ENCODE data around the gene LZTR1. TPM values are rescaled to one million over a fixed set of nuclear protein-coding genes. Genes with fewer than 3 reads are reported as not detected.
A peak's percentile ranks its signal among the peaks of the same experiment; 100 is the strongest.

Gene LZTR1
- total RNA-seq, 1 donor from 2014 or later = 38.4 TPM

DNA sequence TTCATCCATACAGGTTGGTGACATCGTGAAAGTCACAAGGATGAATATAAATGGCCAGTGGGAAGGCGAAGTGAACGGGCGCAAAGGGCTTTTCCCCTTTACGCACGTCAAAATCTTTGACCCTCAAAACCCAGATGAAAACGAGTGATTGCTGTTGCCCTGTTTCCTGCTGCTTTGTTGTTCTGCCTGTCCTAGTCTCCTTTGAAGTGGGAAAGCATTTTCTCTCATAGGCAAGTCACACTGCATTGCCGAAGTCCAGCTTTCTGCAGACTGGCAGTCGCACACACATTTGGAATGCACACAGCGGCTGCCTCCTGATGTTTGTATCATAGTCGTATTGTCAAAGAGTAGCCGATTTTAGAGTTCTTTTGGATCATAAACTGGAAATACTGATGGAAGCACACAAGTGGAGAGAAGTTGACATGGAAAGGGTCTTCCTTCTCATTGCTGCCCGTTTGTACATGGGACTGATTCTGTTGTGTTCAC is 32.4 kb upstream of the LZTR1 start:
- DNase-seq (ENCODE audit: low read depth in 2 of 2) = no peak

DNA sequence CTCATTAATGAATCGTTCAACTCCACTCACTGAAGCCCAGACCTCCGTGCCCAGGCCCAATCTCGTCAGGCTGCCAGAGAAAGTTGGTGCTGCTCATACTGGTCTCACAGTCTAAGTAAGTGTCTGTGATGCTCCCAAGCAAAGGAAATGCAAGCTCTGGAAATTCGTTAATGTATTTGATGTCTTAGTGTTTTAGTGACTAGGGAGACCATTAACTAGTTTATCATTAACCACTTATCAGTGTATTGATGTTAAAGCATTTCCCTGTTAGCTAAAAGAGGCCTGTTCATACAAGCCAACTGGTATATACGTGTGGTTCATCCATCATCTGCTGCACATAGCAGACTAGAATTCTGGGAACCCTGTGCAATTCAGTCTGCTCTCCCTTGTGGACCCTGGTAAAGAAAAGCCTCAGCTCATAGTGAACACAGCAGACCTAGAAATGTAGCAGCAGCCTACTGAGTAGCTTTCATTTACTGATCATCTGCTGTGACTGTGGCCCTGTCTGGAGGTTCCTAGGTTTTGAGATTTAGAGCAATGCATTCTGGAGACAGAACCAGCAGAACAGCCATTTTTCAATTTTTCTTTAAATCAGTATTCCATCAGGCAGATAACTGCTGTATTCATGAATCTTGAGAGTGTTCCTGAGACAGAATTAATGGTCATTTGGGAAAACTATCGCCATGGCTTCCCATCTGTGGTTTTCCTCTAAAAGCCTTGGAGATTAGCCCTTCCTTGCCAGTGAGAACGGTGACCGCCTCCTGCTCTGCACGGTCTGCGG is 30.8 kb upstream of the LZTR1 start:
- DNase-seq (ENCODE audit: low read depth in 2 of 2) = no peak

DNA sequence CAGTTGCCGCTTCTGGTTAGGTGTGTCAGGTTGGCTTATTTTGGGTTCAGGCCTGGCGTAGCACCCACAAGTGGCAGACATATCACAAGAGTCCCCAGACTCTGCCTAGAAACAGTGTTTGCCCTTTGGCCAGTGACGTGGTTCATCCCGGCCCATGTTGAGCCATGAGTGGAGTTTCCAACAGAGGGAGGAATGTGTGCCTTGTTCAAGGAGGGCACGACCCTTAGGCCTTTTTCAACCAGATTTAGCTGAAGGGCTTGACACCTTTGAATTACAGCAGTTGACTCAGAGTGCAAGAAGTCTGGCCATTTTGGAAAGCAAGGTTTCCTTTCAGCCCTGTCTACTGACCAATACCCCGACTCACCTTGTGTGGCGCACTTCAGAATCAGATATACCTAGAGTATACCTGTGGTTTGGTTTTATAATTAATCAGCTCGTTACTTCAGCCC is 30.1 kb upstream of the LZTR1 start:
- no peak for DNase-seq (ENCODE audit: low read depth in 2 of 2)

DNA sequence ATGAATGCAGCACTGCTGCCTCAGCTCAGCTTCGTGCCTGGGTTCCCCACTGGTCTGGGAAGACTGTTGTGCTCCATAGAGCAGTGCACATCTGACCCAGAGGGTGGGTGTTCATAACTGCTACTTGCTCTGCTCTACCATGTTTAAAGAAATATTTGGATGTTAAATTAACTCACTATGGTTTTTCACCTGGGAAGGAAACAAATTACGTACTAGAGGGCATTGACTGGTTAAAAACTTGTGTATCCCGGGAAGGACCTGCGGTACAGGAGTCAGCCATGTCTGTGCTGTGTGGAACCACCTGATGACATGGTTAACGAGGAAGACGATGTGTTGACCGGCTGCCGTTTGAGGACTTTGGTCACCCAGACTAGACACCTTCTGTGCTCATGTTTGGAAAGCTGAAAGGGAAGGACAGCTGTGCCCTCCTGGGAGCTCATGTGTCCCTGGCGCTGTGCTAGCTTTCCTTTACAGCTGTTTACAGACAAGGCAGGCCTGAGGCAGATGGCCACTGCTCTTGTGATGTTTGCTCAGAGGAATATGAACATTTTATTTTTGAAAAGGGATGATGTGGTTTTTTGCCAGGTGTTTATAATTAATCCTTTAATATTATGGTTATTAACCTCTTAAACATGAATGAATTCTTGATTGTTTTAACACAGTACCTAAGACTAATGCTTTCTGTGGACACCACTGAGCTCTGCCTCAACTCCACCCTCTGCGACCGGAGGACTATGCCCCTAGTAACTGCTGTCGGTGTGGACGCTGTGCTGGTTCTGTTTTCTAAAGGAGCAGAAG is 29.4 kb upstream of the LZTR1 start:
- no peak for DNase-seq (ENCODE audit: low read depth in 2 of 2)

DNA sequence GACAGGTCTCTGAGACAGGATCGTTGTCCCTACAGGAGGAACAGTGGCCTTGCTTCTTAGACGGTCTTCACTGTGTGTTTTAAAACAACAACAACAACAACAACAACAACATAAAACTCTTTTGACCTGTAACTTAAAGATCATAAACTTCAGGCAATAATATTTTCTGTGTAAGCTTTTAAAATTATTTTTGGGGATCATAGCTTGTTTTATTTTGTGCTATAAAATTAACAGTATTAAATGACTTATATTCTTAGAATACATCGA is 28.8 kb upstream of the LZTR1 start:
- DNase-seq (ENCODE audit: low read depth in 2 of 2) = no peak

DNA sequence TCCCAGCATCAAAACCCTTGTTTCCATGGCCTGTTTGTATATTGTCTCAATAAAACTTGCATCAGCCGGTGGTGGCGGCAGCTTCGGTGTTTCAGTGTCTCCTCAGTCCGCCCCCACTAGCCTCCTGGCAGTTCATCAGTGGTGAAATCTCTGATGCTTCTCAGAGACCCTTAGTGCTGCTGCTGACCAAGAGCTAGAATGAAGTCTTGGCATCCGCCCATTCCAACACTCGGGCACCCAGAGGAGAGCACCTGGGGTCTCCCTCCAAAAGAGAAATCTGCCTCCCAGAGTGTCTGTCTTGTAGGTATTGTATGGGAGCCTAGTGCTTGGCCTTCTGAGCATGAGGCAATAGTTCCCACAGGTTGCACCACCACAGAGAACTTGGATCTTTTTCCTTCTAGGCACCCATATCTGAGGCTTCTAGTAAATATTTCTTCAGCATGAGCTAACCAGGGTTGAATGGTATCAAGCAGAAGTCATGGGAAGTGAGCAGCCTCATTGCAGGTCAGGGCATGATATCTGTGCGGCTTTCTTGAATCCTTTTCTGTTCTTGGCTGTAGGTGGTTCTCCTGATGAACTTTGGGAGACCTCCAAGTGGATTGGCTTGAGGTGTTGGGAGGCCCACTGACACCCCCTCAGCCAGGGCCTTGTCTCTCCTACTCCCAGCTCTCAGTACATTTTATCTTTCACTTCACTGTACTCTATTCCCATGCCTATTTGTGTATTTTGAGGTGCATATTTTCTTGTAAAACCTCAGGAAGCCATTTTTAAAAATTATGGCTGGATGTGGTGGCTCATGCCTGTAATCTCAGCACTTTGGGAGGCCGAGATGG is 28.2 kb upstream of the LZTR1 start:
- DNase-seq (ENCODE audit: low read depth in 2 of 2) = no peak

DNA sequence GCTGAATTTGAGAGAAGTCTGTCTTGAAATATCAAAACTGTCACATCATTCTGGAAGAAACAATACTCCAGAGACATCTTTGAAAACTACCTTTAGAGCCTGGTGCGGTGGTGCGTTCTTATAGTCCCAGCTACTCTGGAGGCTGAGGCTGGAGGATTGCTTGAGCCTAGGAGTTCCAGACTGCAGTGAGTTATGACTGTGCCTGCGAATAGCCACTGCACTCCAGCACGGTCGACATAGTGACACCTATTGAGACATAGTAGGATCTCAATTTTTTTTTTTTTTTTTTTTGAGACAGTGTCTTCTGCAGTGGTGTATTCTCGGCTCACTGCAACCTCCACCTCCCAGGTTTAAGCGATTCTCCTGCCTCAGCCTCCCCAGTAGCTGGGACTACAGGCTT is 26.5 kb upstream of the LZTR1 start:
- DNase-seq (ENCODE audit: low read depth in 2 of 2) = no peak

DNA sequence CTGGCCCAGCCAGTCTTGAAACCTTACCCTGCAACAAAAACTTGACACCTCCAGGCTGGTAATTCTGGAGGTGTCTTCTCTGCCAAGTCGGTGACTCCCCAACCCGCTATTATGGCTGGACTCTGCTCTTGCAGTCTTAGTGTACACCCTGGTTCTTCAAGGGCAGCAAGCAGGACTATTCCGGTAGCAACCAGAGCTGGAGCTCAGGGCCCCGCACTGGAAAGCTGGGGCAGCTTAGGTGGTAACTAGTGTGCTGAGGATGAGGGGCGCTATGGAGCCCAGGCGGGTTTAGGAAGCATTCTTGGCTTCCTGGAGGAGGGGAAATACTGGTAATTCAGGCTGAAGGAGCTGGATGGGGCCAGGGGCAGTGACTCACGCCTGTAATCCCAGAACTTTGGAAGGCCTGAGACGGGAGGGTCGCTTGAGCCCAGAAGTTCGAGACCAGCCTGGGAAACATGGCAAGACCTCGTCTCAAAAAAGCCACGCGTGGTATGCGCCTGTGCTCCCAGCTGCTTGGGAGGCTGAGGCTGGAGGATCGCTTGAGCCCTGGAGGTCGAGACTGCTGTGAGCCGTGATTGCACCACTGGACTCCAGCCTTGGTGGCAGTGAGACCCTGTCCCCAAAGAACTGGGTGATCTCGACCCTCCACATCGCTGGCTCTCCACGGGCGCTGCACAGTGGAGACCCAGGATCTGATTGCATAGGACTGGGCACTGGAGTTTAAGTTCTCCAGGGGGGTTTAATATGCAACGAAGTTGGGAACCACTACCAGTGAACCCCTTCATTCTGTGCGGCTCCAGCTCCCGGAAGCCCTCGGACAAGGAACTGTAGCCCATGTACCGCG is 25.6 kb upstream of the LZTR1 start:
- DNase-seq (ENCODE audit: low read depth in 2 of 2) = peak in 1 of 2 donors; percentile 16

DNA sequence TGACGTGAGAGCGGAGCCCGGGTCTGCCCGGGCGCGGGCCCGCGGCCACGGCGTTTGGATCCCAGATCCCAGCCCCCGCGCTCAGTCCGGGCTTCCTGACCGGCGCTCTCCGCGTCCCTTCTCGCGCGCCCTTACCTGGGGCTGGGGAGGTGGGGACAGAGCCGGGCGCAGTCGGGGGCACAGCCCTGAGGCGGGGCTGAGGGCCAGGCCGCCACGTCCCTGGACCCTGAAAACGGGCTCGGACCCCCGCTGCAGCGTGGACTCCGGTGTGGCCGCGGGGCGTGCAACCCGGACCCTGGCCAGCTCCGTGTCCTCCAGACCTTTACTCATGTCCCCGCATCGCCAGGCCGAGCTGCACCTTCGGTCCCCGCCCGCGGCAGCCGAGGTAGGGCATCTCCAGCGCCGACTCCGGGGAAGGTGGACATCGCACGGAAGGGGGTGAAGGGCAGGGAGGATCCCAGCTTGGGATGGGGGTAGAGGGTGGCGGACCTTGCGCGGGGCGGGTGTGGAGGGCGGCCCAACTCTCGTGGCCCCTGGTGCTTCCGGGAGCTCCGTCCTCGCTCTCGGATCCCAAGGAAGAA is 24.9 kb upstream of the LZTR1 start:
- no peak for DNase-seq (ENCODE audit: low read depth in 2 of 2)

DNA sequence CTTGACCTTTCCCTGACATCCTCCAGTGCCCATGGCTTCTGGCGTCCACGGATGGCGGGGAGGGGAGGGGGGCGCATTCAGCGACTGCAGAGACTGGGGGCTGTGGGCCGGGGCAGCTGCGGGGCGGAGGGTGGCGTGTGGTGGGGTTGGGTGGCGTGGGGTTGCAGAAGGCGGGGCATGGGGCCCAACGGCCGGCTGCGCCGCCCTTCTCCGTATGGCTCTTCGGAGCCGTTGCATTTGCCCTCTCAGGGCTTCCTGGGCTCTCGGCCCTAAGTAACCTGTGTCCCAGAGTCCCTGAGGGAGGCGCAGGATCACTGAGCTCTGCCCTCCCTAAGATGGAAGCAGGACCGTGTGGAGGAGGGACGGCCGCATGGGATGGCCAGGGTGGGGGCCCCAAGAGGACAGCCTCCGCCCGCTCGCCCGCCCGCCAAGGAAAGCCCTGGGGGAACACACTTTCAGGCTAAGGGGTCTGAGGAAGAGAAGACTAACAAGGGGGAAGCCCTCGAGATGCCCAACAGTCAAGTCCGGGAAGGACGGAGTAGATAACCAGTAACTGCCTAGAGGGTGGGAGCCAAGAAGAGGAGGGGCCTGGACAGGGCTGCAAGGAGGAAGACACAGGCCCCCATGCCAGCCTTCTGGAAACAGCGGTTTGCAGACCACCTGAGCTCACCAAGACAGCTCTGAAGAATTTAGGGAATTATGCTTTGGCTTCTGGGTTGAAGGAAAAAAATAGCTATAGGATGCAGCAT is 24.2 kb upstream of the LZTR1 start:
- DNase-seq (ENCODE audit: low read depth in 2 of 2) = no peak

DNA sequence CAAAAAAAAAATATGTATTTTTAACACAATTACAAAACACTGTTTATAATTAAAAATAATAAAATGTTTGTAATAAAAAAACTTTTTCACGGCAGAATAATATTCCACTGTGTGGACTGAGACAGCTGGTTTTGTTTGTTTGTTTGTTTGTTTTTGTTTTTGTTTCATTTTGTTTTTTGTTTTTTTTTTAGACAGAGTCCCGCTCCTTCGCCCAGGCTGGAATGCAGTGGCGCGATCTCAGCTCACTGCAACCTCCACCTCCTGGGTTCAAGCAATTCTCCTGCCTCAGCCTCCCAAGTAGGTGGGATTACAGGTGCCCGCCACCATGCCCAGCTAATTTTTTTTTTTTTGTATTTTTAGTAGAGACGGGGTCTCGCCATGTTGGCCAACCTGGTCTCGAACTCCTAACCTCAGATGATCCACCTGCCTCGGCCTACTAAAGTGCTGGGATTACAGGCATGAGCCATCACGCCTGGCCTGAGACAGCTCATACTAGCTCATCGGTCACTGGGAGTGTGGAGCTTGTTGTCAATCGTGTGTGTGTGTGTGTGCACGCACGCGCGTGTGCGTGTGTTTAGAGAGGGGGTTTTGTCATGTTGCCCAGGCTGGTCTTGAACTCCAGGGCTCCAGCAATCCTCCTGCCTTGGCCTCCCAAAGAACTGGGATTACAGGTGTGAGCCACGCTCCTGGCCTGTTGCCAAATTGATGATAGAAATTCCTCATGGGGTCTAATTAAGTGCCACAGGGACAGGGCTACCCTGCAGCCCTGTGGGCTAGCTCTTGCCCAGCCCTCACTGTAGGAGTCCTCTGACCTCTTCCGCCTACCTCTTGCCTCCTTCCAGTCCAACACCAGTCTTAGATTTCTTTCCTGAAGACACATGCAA is 22.3 kb upstream of the LZTR1 start:
- DNase-seq (ENCODE audit: low read depth in 2 of 2) = no peak

DNA sequence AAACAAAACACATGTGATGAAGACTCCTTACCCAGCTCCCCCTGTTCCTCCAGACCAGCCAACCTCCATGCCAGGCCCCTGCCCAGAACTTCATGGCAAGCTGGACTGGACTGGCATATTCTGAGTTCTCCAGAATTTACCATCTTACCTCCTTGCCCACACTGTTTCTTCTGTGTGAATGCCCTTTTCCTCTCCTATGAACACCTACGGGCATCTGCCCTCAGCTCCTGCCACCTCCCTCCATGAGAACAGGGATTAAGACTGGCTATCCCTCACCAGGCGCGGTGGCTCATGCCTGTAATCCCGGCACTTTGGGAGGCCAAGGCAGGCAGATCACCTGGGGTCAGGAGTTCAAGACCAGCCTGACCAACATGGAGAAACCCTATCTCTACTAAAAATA is 21.5 kb upstream of the LZTR1 start:
- DNase-seq (ENCODE audit: low read depth in 2 of 2) = no peak

DNA sequence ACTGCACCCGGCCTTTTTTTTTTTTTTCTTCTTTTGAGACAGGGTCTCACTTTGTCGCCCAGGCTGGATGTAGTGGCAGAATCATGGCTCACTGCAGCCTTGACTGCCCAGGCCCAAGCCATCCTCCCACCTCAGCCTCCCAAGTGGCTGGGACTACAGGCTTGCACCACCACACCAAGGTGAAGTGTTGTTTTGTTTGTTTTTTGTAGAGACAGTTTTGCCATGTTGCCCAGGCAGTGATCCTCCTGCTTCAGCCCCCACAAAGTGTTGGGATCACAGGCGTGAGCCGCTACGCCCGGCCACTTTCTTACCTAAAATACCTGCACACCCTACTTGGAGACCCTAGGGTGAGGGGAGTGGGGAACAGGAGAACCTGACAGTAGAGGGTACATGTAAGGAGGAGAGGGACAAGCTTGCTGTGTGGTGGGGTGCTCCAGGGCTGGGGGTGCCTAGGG is 19.6 kb upstream of the LZTR1 start:
- DNase-seq (ENCODE audit: low read depth in 2 of 2) = no peak

DNA sequence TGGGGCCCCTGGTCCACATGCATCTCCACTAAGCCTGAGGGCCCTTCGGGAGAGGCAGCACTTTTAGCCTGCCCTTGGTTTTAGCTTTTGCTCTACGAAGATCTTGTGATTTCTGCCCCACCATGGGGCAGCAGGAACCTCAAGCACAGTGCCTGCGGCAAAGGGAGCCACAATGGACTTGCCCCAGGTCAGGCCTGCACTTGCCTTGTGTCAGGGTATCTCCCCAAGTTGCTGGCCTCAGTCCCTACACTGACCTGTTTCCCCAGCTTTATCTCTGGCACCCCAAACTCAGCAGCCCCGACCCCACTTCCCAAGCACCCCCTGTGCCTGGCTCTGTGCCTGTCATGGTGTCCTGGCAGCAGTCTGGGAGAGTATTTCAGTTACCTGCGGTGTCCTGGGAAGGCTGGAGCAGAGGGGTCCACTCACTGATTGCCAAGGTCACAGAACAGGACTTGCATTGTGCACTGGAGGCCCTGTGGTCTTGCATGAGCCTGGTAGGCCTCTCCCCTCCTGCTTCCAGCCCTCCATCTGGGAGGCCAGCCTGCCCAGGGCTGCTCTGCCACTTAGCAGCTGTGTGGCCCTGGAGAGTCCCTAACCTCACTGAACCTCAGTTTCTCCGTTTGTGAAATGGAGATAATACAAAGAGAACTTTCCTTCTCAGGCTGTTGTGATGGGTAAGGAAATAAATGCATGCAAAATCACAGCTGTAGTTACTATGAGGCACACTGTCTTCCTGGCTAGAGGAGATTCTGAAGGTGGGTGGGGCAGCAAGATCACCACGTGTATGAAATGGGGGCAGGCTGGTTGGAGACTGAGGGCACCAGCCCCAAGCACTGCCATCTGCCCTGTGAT is 18.7 kb upstream of the LZTR1 start:
- DNase-seq (ENCODE audit: low read depth in 2 of 2) = no peak

DNA sequence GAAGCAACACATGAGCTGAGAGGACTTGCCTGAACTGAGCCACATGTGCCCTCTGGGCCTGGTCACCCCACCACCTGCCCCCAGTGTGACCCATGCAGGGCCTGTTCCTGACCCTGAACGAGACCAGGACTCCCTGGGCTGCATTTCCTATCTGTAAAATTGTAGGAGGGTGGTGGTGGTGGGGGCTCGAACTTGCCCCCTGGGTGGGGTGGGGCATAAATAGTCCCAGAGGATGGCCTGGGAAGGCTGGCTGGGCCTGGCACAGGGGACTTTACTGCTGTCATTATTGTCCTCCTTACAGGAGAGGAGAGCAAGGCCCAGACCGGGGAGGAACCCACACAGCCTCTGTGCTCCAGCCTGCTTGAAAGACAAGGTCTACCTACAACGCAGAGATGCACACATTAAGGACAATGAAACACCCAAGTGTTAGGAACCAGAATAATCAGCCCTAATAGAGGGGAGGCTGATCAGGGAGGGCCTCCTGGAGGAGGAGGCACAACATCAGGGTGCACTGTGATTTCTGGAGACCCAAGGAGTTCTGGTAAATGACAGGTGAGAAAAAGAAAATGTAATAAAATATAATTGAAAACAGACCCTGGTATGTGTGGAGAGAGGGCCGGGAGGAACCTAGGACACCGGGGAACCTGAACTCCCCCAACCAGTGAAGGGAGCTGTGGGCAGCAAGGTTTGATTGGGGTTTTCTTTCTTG is 17.9 kb upstream of the LZTR1 start:
- DNase-seq (ENCODE audit: low read depth in 2 of 2) = no peak

DNA sequence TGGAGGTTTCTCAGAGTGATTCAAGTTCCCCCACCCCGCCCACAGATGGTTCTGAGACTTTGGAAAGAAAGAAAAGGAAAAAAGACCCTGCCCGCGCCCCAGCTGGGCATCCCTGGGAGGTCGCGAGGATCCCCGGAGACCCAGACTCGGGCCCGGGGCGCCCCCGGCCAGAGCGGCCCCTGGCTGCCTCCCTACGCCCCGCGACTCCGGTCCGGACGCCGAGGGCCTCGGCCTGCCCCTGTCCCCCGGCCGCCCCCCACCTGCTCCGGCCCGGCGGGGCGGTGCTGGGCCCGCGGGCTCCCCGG is 17.3 kb upstream of the LZTR1 start:
- DNase-seq (ENCODE audit: low read depth in 2 of 2) = no peak

DNA sequence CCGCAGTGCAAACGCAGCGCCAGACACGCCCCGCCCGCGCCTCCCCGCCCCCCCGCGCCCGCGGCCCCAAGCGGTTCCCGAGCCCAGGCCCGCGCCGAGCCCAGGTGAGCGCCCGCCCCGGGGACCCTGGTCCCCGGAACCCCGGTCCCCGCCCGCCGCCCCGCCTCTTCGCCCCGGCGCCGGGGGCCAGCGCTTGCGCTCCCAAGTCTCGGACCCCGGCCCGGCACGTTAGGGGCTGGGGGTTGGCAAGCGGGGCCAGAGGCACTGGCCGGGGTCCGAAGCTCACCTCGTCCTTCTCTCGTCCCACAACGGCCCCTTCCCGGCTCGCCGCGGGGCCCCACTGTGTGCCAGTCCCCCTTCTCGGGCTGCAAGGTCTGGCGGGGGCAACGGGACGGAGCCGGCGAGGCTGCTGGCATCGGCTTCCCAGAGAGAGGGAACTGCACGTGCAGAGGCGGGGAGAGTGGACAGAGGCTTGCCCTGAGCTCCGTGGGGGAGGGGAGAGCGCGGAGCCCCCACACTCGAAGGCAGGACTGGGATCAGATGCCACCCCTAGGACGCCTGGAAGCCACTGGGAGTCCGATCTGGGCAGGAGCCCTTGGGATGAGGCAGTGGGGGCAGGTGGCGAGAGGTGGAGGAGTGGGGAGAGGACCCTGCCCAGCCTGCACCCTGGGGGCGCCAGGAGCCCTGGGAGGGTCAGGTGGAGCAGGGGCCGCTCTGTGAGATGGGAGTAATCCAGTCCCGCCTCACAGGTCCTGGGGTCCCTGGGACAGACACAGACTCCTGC is 16.8 kb upstream of the LZTR1 start:
- no peak for DNase-seq (ENCODE audit: low read depth in 2 of 2)
